GM19025 (cell line): ENCODE results near the gene SKI.

Experiments
- ATAC-seq: cut with Tn5 transposase; IDR thresholded peaks from one replicate; pipeline ENCODE4 v1.9.1; 2021; ENCODE audit warnings: mild to moderate bottlenecking, low read depth, moderate library complexity; ENCODE audit not compliant: unreplicated experiment

The SKI gene

GRCh38 chr1:2228694-2229036 is 546 bp downstream of the SKI start:
- no peak for ATAC-seq

GRCh38 chr1:2229037-2229864 is 1.1 kb downstream of the SKI start:
- ATAC-seq, result no peak

GRCh38 chr1:2229911-2230731 is 2.0 kb downstream of the SKI start:
- ATAC-seq, result no peak

- ATAC-seq, result no peak
These were observed 2.8 kb downstream of the SKI start for GRCh38 chr1:2230781-2231531.

GRCh38 chr1:2231532-2232254 is 3.6 kb downstream of the SKI start:
- no peak for ATAC-seq

- ATAC-seq, result no peak
These were observed 4.3 kb downstream of the SKI start for GRCh38 chr1:2232255-2232915.

GRCh38 chr1:2232916-2233438 is 4.9 kb downstream of the SKI start:
- no peak for ATAC-seq

GRCh38 chr1:2233468-2233867 is 5.3 kb downstream of the SKI start:
- ATAC-seq, result no peak

- no peak for ATAC-seq
These were observed 6.1 kb downstream of the SKI start for GRCh38 chr1:2233997-2234761.

GRCh38 chr1:2234762-2235113 is 6.6 kb downstream of the SKI start:
- ATAC-seq, result no peak

- ATAC-seq, result no peak
These were observed 7.3 kb downstream of the SKI start for GRCh38 chr1:2235300-2235998.

GRCh38 chr1:2236695-2237677 is 8.9 kb downstream of the SKI start:
- no peak for ATAC-seq

GRCh38 chr1:2237773-2238172 is 9.7 kb downstream of the SKI start:
- ATAC-seq, result no peak

- no peak for ATAC-seq
These were observed 10.4 kb downstream of the SKI start for GRCh38 chr1:2238361-2239012.

GRCh38 chr1:2239013-2239370 is 10.9 kb downstream of the SKI start:
- ATAC-seq, result no peak

GRCh38 chr1:2239384-2239985 is 11.4 kb downstream of the SKI start:
- no peak for ATAC-seq
